ENCODE data around the gene BACE2.

- TF ChIP-seq, protein P1, sequence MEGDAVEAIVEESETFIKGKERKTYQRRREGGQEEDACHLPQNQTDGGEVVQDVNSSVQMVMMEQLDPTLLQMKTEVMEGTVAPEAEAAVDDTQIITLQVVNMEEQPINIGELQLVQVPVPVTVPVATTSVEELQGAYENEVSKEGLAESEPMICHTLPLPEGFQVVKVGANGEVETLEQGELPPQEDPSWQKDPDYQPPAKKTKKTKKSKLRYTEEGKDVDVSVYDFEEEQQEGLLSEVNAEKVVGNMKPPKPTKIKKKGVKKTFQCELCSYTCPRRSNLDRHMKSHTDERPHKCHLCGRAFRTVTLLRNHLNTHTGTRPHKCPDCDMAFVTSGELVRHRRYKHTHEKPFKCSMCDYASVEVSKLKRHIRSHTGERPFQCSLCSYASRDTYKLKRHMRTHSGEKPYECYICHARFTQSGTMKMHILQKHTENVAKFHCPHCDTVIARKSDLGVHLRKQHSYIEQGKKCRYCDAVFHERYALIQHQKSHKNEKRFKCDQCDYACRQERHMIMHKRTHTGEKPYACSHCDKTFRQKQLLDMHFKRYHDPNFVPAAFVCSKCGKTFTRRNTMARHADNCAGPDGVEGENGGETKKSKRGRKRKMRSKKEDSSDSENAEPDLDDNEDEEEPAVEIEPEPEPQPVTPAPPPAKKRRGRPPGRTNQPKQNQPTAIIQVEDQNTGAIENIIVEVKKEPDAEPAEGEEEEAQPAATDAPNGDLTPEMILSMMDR (IDR thresholded peaks at IDR 0.05), result no peak
- no peak for TF ChIP-seq POLR2A (IDR thresholded peaks at IDR 0.05)
Observed at GRCh38 chr21:41119901-41120300, 48.1 kb upstream of the BACE2 start.
